Tibial nerve (tissue), 4 donors: ENCODE measurements around the gene TMEM161A. TPM values are rescaled to one million over a fixed set of nuclear protein-coding genes. Genes with fewer than 3 reads are reported as not detected.

Experiments
- DNase-seq, 2 donors: peaks; one replicate each; pipeline ENCODE4 v3.0.0-alpha.2; 2019; ENCODE audit warnings: low spot score in 2 of 2
- H3K27ac ChIP-seq, 4 donors: fragments of 200-600 bp; sonication (generic) in 3 of 4; one replicate each; pipeline ENCODE4 v1.5.1; 2017 to 2019; ENCODE audit warnings: mild to moderate bottlenecking in 1 of 4
- H3K27me3 ChIP-seq, 2 donors: fragments of 200-600 bp; sonication (generic) in 1 of 2; one replicate each; pipeline versions ENCODE4 v1.5.1 to v1.6.0; 2017 to 2019
- H3K36me3 ChIP-seq, 3 donors: fragments of 200-600 bp; sonication (generic); one replicate each; pipeline ENCODE4 v1.5.1; 2018 to 2019
- H3K4me1 ChIP-seq, 4 donors: fragments of 200-600 bp; sonication (generic) in 3 of 4; one replicate each; pipeline ENCODE4 v1.5.1; 2017 to 2019
- H3K4me3 ChIP-seq, 4 donors: fragments of 200-600 bp; sonication (generic) in 3 of 4; one replicate each; pipeline ENCODE4 v1.5.1; 2017 to 2019; ENCODE audit warnings: mild to moderate bottlenecking in 1 of 4, moderate library complexity in 1 of 4
- H3K9me3 ChIP-seq, 4 donors: fragments of 200-600 bp; sonication (generic) in 3 of 4; one replicate each; pipeline ENCODE4 v1.5.1; 2017 to 2019
- CTCF ChIP-seq, 5 experiments: fragments of 200-600 bp in 3 of 5; fragments of 450-650 bp in 2 of 5; sonication (generic) in 3 of 5; IDR thresholded peaks; one replicate each; pipeline ENCODE4 v1.5.1; 2016 to 2019; ENCODE audit warnings: antibody characterized with exemption in 5 of 5, mild to moderate bottlenecking in 3 of 5, moderate library complexity in 2 of 5
- EP300 ChIP-seq, 2 donors: sonication (generic); formaldehyde crosslinking; IDR thresholded peaks; one replicate each; pipeline ENCODE4 v1.6.1; 2017; ENCODE audit warnings: antibody characterized with exemption in 2 of 2, mild to moderate bottlenecking in 1 of 2
- POLR2A ChIP-seq, 2 donors: fragments of 450-650 bp; IDR thresholded peaks; one replicate each; pipeline ENCODE4 v1.6.1; 2017; ENCODE audit warnings: antibody characterized with exemption in 2 of 2, mild to moderate bottlenecking in 2 of 2, moderate library complexity in 2 of 2
- WGBS, 2 donors: methylation state at CpG; one replicate each; pipeline ENCODE4 v1.1.5; 2018; 5-methylcytosine and 5-hydroxymethylcytosine counted together
- total RNA-seq, 4 donors: library from RNA; depleted of rRNA; stranded (reverse); fragments of >200 nt; gene quantifications; one replicate each; pipeline ENCODE4 v1.1.0, GENCODE V29; 2016

TMEM161A gene
- total RNA-seq, 4 donors from 2014 or later: 24.1 to 32.1 (median 24.8) TPM

GRCh38 chr19:19123386-19123785 lies 14.9 kb downstream of the TMEM161A start:
- H3K4me3 ChIP-seq: no peak overlapping the region
- H3K27ac ChIP-seq: no peak overlapping the region
- no peak for TF ChIP-seq CTCF (IDR thresholded peaks at IDR 0.05)
- TF ChIP-seq EP300 (IDR thresholded peaks at IDR 0.05): no peak
- no peak for TF ChIP-seq POLR2A (IDR thresholded peaks at IDR 0.05)
- no peaks in the 10 kb centered on the region for H3K27me3 ChIP-seq
- H3K4me1 ChIP-seq: no peaks in the 10 kb centered on the region
- H3K9me3 ChIP-seq: peaks cover 0 to 15% (median 1%) of the 10 kb centered on the region in 4 donors
- peaks cover 0 to 77% (median 0%) of the 10 kb centered on the region in 3 donors for H3K36me3 ChIP-seq
- no peak for DNase-seq

- Histone ChIP-seq H3K9me3 (peaks cover 0 to 15% (median 1%) of the 10 kb centered on the region in 4 donors), H3K36me3 (peaks cover 0 to 77% (median 0%) of the 10 kb centered on the region in 3 donors), H3K4me1 (no peaks in the 10 kb centered on the region), H3K27ac (no peak overlapping the region), H3K4me3 (no peak overlapping the region), H3K27me3 (no peaks in the 10 kb centered on the region)
- no peak for TF ChIP-seq CTCF (IDR thresholded peaks at IDR 0.05)
- TF ChIP-seq EP300 (IDR thresholded peaks at IDR 0.05): no peak
- no peak for TF ChIP-seq POLR2A (IDR thresholded peaks at IDR 0.05)
- 92 to 93% methylated on average over 1 of the region's 1 CpG for whole genome bisulfite sequencing, 2 donors
- no peak for DNase-seq
Measured at GRCh38 chr19:19122902-19123301, 15.4 kb downstream of the TMEM161A start.

- peaks cover 0 to 82% (median 0%) of the 10 kb centered on the region in 3 donors for H3K36me3 ChIP-seq
- no peak for DNase-seq
- TF ChIP-seq CTCF (IDR thresholded peaks at IDR 0.05): no peak
- no peak for TF ChIP-seq EP300 (IDR thresholded peaks at IDR 0.05)
- no peak for TF ChIP-seq POLR2A (IDR thresholded peaks at IDR 0.05)
- H3K27me3 ChIP-seq: no peaks in the 10 kb centered on the region
- 88 to 93% methylated on average over 7 to 9 of the region's 10 CpGs for WGBS, 2 donors
- no peaks in the 10 kb centered on the region for H3K4me1 ChIP-seq
- peaks cover 0 to 15% (median 1%) of the 10 kb centered on the region in 4 donors for H3K9me3 ChIP-seq
- no peak overlapping the region for H3K27ac ChIP-seq
- no peak overlapping the region for H3K4me3 ChIP-seq
Measured at GRCh38 chr19:19121371-19121770, 16.9 kb downstream of the TMEM161A start.

- 50 to 53% methylated on average over 25 to 31 of the region's 39 CpGs for WGBS, 2 donors
- peak in 1 of 2 donors; percentile 46 for DNase-seq
- TF ChIP-seq CTCF (IDR thresholded peaks at IDR 0.05): no peak
- no peak for TF ChIP-seq POLR2A (IDR thresholded peaks at IDR 0.05)
- no peak for TF ChIP-seq EP300 (IDR thresholded peaks at IDR 0.05)
- Histone ChIP-seq H3K36me3 (peaks cover 0 to 83% (median 0%) of the 10 kb centered on the region in 3 donors), H3K9me3 (peaks cover 0 to 15% (median 1%) of the 10 kb centered on the region in 4 donors), H3K27ac (no peak overlapping the region), H3K27me3 (no peaks in the 10 kb centered on the region), H3K4me3 (no peak overlapping the region), H3K4me1 (no peaks in the 10 kb centered on the region)
Measured at GRCh38 chr19:19120308-19121231, 17.7 kb downstream of the TMEM161A start.
